GM21825 (cell line): ENCODE measurements around the gene UGCG.
"Not testable (repeated sequence)": the region's sequence is repeated elsewhere in the genome, so short reads cannot be mapped to it uniquely, and the experiment has no call there.

Experiments
- ATAC-seq: cut with Tn5 transposase; IDR thresholded peaks from one replicate; pipeline ENCODE4 v1.9.1; 2021; ENCODE audit warnings: mild to moderate bottlenecking, moderate library complexity; ENCODE audit not compliant: unreplicated experiment

UGCG gene

DNA sequence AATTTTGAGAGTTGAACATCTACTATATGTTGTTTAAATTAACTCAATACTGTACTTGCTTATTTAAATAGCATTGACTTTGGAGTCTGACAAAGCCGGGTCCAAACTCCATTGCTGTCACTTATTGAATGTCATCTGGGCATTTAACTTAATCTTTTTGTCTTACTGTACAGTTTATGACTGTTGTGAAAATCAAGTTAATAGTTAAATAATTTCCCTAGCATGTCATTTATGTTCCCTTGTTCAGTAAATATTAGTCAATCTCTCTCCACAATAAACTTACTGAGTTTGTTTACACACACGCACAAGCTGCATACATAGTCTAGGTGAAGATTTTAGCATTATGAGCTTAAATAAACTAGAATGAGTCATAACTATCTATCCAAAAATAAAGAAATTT is 6.3 kb upstream of the UGCG start:
- ATAC-seq: no peak

DNA sequence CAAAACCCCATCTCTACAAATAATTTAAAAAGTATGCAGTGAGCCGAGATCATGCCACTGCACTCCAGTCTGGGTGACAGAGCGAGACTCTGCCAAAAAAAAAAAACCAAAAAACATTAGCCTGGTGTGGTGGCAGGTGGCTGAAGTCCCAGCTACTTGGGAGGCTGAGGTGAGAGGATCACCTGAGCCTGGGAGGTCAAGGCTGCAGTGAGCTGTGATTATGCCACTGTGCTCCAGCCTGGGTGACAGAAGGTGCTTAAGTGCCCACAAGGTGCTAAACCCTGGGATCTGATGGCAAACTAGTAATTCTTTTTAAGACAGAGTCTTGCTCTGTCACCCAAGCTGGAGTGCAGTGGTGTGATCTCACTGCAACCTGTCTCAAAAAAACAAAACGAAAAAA is 5.7 kb upstream of the UGCG start:
- not testable (repeated sequence) for ATAC-seq

DNA sequence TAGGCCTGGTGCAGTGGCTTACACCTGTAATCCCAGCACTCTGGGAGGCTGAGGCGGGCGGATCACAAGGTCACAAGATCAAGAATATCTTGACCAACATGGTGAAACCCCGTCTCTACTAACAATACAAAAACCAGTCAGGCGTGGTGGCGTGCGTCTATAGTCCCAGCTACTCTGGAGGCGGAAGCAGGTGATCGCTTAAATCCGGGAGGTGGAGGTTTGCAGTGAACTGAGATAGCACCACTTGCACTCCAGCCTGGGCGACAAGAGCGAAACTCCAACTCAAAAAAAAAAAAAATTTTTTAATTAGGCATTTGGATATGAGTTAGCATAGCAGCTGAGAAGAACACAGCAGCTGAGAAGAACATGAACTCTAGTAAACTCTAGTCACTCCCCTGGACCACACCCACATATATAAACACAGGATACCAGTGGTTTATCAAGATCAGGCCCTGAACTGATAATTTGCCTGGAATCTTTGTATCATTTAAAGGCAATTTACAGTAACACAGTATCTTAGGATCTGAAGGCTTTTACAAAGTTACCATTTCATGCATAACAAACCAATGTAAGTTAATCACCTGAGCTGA is 4.6 kb upstream of the UGCG start:
- ATAC-seq: peak; percentile 26

DNA sequence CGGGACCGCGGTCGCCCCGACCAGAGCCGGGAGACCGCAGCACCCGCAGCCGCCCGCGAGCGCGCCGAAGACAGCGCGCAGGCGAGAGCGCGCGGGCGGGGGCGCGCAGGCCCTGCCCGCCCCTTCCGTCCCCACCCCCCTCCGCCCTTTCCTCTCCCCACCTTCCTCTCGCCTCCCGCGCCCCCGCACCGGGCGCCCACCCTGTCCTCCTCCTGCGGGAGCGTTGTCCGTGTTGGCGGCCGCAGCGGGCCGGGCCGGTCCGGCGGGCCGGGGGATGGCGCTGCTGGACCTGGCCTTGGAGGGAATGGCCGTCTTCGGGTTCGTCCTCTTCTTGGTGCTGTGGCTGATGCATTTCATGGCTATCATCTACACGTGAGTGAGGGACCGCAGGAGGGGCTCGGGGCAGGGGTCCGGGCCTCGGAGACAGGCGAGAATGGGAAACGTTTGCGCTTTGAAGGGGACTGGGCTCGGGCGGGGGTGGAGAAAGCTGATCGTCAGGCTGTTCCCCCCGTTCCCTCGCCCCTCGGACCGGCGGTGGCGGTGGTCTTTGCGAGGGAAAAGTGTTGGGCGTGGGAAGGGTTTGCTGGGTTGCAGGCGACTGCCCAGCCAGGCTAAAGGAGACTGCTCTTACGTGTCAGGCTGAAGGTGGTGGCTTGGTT is 457 bp downstream of the UGCG start:
- peak; percentile 32 for ATAC-seq

DNA sequence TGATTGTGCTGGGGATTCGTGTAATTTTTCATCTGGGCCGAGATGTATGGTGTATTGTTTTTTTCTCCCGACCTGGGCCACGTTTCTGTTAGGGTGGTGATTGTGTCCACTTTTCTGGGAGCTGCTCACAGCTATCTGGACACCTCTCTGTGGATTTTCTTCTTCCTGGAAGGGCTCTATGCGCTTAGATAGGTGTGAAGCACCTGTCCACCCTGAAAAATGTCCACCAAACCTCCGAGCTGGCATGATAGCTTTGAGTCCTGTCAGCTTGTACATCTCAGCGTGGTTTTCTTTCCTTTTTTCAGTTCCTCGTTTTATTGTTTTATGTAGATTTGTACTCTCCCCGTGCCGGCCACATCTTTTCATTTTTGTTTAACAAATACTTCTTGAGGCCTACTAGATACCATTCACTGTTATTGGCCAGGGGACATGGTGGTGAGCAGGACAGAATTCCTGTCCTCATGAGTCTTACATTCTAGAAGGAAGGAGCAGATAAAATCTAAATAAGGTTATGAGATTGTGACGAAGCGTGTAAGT is 1.1 kb downstream of the UGCG start:
- peak; percentile 33 for ATAC-seq

DNA sequence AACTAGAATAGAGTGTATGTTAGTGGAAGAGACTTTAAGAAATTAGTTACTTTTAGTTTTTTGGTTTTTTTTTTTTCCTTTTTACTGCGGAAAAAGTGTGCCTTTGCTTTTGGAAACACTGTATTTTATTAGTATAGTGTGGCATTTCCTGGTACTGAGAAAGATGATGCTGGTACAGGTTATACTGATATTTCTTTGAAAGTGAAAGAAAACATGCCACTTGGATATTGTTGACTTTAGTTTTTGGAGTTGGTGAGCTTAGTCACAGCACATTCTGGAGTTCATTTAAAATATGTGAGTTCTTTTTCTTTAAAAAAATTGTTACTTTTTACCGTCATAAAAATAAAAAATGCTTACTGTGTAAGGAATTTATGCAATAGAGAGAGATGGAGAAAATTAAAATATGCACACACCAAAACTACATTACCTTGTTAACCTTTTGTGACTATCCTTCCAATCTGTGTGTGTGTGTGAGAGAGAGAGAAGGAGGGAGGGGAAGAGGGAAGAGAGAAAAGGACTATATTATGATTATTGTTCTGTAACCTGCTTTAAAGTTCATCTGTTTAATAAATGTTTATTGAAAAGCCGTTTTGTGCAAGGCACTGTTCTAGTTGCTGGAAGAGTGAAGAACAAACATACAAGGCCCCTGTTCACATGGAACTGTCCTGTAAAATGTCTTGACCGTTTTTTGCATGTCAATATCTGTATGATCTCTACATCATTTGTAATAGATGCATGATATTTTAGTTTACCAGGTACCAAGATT is 1.9 kb downstream of the UGCG start:
- no peak for ATAC-seq

DNA sequence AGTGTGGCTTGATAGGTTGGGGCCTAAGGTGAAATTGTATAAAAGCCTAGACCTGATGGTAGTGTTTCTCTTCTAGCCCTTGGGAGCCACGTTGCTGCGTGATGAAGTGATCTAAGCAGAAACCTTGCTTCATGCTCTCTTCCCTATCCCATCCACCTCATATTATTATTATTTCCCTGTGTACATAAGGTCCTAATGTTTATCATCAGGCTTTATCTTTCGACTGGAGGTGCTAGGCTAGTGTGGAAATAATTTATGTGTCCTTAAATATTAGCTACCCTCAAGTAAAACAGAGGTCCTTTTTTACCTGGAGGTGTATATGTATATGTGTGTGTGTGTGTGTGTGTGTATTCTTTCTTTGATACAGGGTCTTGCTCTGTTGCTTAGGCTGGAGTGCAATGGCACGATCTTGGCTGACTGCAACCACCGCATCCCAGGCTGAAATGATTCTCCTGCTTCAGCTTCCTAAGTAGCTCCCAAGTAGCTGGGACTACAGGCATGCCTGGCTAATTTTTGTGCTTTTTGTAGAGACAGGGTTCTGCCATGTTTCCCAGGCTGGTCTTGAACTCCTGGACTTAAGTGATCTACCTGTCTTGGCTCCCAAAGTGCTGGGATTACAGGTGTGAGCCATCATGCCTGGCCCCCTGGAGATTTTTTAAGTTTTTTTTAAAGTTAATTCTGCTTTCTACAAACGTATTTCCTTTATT is 3.7 kb downstream of the UGCG start:
- ATAC-seq: no peak

DNA sequence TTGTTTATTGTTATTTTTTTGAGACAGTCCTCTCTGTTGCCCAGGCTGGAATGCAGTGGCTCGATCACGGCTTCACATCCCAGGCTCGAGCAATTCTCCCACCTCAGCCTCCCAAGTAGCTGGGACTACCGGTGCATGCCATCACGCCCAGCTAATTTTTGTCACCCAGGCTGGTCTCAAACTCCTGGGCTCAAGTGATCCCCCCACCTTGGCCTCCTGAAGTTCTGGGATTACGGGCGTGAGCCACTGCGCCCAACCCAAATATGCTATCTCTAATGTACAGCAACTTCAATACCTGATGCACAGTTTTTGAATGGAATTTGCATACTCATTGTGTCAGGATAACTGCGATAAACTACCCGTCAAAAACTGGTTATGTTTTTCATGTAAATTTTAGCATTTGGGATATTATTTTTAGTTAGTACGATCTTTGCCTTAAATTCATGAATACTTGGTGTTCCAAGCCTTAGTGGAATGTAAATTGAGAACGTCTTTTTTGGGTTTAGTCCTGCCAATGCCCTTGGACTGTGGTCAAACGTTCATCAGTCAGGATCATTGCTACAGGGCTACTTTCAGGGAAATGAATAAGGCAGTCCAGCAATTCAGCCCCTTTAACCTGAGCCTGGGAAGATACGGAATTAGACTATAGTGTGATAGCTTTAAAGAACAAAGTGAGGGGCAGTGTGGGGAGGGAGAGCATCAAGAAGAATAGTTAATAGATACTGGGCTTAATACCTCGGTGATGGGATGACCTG is 4.4 kb downstream of the UGCG start:
- no peak for ATAC-seq

DNA sequence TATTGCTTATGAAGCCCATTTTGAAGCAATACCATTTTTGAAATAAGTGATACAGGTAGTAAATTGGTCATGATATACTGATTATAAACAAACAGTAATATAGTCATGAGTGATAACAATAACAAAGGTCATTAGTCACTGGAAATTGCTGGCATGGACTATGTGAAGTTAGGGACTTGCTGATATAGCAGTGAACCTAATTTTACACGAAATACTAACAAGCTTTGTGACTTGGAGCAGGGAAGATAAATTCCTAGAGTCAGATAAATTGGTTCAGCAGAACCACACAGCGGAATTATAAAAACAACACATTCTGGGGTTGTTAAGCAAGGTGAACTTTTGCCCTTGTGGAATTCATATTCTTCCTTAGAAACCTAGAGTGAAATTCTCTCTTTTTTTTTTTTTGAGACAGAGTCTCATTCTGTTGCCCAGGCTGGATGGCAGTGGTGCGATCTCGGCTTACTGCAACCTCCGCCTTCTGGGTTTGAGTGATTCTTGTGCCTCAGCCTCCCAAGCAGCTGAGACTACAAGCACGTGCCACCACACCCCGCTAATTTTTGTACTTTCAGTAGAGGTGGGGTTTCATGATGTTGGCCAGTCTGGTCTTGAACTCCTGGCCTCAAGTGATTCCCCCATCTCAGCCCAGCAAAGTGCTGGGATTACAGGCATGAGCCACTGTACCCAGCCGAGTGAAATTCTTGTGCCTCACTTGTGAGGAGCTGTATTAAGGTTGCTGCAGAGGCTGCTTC is 6.0 kb downstream of the UGCG start:
- no peak for ATAC-seq

DNA sequence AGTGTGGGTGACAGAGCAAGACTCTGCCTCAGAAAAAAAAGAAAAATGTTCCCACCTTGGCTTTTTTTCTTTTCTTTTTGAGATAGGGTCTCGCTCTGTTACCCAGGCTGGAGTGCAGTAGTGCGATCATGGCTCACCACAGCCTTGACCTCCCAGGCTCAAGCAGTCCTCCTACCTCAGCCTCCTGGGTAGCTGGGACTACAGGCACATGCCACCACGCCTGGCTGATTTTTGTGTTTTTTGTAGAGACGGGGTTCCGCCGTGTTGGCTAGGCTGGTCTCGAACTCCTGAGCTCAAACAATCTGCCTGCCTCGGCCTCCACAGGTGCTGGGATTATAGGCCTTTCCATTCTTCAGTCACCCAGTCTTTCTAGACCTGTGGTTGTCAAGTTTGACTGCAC is 6.9 kb downstream of the UGCG start:
- ATAC-seq: not testable (repeated sequence)

DNA sequence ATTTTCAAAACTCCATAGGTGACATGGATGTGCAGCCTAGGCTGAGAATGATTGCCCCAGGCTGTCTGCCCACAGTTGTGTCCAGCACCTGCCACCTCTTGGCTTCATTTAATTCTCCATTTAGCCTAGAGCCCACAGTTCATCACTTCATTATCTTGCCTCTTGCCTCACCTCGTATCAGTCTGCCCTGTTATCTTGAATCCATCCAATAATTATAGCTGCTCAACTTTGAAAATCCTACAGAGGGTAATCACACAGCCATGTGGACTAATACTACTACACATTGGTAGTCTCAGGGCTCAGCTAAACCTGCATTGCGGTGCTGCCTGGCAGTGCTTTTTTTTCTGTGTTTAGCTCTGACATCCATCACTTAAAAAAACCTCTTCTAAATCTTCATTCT is 7.4 kb downstream of the UGCG start:
- no peak for ATAC-seq

DNA sequence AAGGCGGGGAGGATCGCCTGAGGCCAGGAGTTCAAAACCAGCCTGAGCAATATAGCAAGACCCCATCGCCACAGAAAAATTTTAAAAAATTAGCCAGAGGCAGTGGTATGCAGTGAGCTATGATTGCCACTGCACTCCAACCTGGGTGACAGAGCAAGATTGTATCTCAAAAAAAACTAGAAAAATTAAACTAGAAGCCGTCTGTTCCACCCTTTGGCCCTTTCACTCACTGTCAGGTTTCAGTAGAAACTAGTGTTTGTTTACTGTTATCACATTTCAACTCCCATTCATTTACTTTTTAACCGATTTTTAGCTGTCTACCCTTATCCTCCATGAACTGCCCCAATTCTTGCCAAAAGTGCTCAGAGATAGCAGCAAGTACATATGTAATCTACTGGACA is 8.3 kb downstream of the UGCG start:
- no peak for ATAC-seq

DNA sequence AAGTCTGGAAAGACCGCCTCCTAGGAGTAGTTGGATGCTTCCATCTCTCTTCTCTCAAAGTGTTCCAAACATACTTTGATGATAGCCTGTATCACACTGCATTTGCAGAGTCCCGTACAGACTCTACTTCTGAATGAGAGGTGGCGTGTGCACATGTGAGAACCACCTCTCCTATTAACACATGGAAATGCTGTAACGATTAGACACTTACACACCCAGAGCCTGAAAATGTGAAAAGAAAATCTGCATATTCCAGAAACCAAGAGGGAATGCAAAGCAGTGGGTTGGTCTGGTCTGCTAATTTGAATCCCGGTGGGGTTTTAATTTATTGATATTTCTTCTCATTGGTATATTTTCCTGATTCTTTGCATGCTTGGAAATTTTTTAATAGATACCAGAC is 10.5 kb downstream of the UGCG start:
- no peak for ATAC-seq

DNA sequence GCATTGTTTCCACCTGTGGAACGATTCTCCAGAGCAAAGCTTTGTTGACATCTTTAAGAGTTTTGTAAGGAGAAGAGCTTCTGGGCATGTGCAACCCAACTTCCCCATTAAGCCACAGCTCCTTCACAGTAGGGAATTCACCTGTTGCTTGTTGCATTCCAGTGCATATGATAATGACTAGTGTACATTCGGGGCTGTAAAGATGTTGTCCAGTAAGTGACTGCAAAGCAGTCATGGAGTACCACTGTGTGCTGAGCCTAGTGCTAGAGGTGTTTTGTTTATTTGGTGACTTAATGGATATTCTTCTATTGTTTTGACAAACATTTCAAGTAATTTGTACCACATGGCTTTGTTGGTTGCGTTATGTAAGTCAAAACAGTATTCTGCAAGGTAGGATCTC is 12.8 kb downstream of the UGCG start:
- ATAC-seq: no peak

DNA sequence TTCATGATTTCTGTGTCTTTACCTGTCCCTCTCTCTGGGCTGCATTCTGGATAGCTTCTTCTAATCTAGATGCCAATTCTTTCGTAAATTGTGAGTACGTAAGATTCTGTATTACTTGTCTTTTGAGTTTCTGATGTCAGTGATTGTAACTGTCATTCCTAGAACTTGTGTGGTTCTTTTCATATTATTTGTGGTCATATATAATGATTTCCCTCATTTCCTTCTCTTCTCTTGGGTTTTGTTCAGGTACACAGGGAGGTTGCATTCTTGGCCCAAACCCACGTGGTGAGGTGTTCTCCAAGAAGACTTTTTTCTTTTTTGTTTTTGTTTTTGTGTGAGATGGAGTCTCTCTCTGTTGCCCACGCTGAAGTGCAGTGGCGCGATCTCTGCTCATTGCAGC is 13.8 kb downstream of the UGCG start:
- no peak for ATAC-seq

DNA sequence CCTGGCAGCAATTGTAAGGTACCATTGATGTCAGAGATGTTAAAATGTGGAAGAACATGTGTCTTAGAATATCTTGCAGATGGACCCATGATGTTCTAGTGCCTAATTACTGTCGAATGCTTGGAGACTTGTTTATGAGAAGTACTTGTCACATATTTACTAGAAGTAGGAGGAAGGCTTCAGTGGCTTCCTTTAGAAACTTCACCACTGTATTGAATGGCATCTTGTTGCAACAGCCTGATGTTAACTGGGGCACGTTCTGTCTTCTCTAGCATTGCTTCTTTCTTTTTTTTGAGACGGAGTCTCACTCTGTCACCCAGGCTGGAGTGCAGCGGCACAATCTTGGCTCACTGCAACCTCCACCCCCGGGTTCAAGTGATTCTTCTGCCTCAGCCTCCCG is 16.5 kb downstream of the UGCG start:
- ATAC-seq: no peak

DNA sequence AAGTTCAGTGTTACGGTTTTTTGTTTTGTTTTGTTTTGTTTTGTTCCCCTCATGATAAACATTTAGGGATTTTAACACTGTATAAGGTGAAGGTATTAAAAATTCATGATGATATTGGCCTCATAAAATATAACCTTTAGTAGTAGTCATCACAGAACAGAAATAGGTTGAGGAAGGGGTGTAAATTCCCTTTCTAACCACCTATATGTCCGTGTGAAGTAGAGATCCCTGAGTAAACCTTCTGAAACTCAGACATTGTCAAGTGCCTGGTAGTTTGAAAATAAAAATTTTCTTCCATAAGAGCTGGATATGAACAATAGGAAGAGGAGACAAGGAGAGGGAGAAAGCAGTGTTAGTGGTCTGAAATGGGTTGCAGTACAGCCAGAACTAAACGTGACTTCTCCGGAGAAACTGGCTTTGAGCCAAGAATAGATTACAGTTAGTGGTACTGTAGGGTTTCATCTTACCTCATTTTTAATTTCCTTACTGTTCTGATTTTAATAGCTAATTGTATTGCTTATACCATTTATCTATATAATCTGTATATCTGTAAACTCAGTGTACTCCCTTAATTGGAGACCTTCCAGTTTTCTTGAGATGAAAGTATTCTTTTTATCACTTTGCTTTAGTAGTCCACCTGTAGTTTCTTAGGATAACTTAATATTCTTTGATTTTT is 18.3 kb downstream of the UGCG start:
- no peak for ATAC-seq

DNA sequence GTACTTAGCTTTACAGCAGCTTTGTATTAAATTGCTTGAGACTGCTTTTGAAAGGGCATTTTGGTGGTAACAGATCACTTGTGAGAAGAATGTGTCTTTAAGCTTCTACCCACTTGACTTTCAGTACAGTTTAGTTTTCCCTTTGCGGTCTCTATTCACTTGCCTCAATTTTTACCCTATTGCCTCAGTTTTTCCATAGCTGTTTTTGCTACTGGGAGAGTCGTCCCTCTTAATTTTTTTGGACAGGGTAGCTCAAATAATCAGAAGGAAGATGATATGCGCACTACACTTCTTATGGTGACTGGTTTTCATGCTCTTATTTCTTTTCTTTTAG is 18.8 kb downstream of the UGCG start:
- no peak for ATAC-seq

DNA sequence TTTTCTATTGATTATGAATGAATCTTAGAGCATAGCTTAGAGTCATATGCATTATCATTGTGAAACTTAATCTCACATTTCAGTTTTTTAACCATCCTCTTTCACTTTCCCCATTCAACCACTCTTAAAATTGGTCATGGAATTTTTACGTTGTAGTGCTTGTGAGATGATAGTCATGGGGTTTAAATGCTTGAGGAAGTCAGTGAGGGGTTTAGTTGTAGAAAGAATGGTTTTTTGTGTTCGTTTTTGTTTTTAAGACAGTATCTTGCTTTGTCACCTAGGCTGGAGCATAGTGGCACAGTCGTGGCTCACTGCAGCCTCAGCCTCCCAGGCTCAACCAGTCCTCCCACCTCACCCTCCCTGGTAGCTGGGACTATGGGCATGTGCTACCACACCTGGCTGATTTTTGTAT is 19.6 kb downstream of the UGCG start:
- ATAC-seq: peak; percentile 48

DNA sequence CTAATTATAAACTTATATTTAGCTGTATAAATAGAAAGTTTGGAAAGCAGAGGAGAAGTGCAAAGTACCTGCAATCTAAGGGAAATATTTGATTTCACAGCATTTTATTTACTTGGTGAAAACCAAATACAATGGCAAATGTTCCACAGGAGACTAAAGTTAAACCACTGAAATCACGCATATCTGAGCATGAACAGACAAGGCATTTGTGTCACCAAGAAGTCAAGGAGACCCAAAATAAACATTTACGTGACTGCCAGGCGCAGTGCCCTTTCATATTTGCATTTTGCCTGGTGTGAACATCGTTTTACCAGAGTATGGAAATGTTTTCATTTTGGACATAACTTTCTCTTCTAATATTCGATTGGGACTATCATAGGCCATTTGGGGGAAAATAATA is 20.6 kb downstream of the UGCG start:
- no peak for ATAC-seq
